H1 (cell line): Measurements from ENCODE around the gene PELI2. TPM values are rescaled to one million over a fixed set of nuclear protein-coding genes. Genes with fewer than 3 reads are reported as not detected.

Experiments used
- NANOG ChIP-seq: IDR thresholded peaks from 2 replicates; pipeline ENCODE4 v1.6.1; 2011; ENCODE audit warnings: low read length, low read depth, mild to moderate bottlenecking, inconsistent platforms; ENCODE audit not compliant: insufficient read depth, poor library complexity, severe bottlenecking
- POU5F1 ChIP-seq: IDR thresholded peaks from 2 replicates; pipeline ENCODE4 v1.6.1; 2011; ENCODE audit warnings: low read depth, mild to moderate bottlenecking, low read length, moderate library complexity
- RXRA ChIP-seq: IDR thresholded peaks from 2 replicates; pipeline ENCODE4 v1.6.1; 2011; ENCODE audit warnings: low read depth, mild to moderate bottlenecking, low read length, moderate library complexity; ENCODE audit not compliant: insufficient read depth
- SIN3A ChIP-seq, 2 experiments: IDR thresholded peaks in 1 of 2; conservative IDR thresholded peaks in 1 of 2; 2 replicates each; pipeline ENCODE4 v1.6.1; 2011 to 2012; ENCODE audit warnings: low read length in 2 of 2, improper control_type of control experiment in 1 of 2, low read depth in 1 of 2, mild to moderate bottlenecking in 1 of 2
- SIX5 ChIP-seq: IDR thresholded peaks from 2 replicates; pipeline ENCODE4 v1.6.1; 2011; ENCODE audit warnings: mild to moderate bottlenecking, low read depth, low read length
- polyA plus RNA-seq, 7 experiments: library from polyadenylated mRNA; depleted of rRNA in 3 of 7; stranded (reverse) in 5 of 7; unstranded in 2 of 7; fragments of >200 nt in 5 of 7; fragments of 200-250 nt in 2 of 7; gene quantifications; 1 replicate in 5 of 7; 2 replicates in 1 of 7; 4 replicates in 1 of 7; pipeline versions ENCODE4 v1.2.1 to v1.2.3, GENCODE V29; 2011 to 2013; ENCODE audit warnings: missing spikeins in 2 of 7, mixed read lengths in 2 of 7
- total RNA-seq: library from RNA; stranded (reverse); fragmentation: NEBNext Ultra II Directional; extraction: Animal tissue kit (Norgen Biotek cat#: 25700); gene quantifications from 2 replicates; pipeline ENCODE4 v1.2.1, GENCODE V29; 2021
- TF ChIP-seq, protein P1 (sequence below): IDR thresholded peaks from 2 replicates; pipeline ENCODE4 v1.6.1; 2011; ENCODE audit warnings: low read depth, mild to moderate bottlenecking, low read length; ENCODE audit not compliant: insufficient read depth
- TF ChIP-seq, protein P2 (sequence below): IDR thresholded peaks from 2 replicates; pipeline ENCODE4 v1.6.1; 2011; ENCODE audit warnings: low read length, improper control_type of control experiment
- TF ChIP-seq, protein P3 (sequence below): IDR thresholded peaks from 2 replicates; pipeline ENCODE4 v1.6.1; 2012; ENCODE audit warnings: low read length, inconsistent platforms

Gene PELI2
- total and polyA plus RNA-seq, 2 of the 8 experiments (the other 6 are each of a cell fraction or from before 2014, with no cell fraction given): 14.6 to 25.7 TPM

DNA sequence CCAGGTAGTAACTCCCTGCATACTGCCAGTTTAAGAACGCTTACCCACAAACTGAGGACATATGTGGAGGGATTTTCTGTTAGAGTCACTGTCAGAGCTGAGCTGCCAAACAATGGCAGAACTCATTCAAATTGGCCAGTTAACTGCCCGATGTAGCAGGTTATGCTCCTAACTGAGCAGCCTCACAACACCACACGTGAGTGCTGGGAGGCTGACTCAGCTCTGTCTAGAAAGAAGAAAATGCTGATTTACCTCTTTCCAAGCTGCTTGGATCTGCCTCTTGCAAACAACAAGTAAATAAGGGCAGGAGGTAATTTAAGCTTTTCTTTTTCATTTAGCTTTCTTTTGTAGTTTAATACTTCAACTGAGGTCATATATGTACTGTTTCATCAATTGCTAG is 195.6 kb downstream of the PELI2 start (continued):
- no peak for TF ChIP-seq NANOG
- no peak for TF ChIP-seq POU5F1
- TF ChIP-seq SIX5: no peak
- TF ChIP-seq RXRA: no peak
- TF ChIP-seq, protein P1, sequence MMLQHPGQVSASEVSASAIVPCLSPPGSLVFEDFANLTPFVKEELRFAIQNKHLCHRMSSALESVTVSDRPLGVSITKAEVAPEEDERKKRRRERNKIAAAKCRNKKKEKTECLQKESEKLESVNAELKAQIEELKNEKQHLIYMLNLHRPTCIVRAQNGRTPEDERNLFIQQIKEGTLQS: no peak
- no peak for TF ChIP-seq SIN3A (conservative IDR thresholded peaks at IDR 0.05 in 1 of 2, IDR thresholded peaks at IDR 0.05 in 1 of 2; ENCODE audit: low read depth in 1 of 2, low read length in 2 of 2)
- TF ChIP-seq, protein P2, sequence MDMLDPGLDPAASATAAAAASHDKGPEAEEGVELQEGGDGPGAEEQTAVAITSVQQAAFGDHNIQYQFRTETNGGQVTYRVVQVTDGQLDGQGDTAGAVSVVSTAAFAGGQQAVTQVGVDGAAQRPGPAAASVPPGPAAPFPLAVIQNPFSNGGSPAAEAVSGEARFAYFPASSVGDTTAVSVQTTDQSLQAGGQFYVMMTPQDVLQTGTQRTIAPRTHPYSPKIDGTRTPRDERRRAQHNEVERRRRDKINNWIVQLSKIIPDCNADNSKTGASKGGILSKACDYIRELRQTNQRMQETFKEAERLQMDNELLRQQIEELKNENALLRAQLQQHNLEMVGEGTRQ: no peak
- TF ChIP-seq, protein P3, sequence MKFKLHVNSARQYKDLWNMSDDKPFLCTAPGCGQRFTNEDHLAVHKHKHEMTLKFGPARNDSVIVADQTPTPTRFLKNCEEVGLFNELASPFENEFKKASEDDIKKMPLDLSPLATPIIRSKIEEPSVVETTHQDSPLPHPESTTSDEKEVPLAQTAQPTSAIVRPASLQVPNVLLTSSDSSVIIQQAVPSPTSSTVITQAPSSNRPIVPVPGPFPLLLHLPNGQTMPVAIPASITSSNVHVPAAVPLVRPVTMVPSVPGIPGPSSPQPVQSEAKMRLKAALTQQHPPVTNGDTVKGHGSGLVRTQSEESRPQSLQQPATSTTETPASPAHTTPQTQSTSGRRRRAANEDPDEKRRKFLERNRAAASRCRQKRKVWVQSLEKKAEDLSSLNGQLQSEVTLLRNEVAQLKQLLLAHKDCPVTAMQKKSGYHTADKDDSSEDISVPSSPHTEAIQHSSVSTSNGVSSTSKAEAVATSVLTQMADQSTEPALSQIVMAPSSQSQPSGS: no peak
